MM.1S (cell line): Measurements from ENCODE around the gene DBP.

Experiments used
- DNase-seq: peaks from one replicate; pipeline ENCODE4 v3.0.0-alpha.2; 2015
- H2AFZ ChIP-seq: fragments of 300-600 bp; sonication (generic); 2 replicates; pipeline ENCODE4 v1.6.0; 2016; ENCODE audit warnings: antibody characterized with exemption, low read length
- H3F3A ChIP-seq: fragments of 300-600 bp; sonication (generic); 2 replicates; pipeline ENCODE4 v1.6.1; 2016; ENCODE audit warnings: mild to moderate bottlenecking, antibody characterized with exemption, low read length, moderate library complexity, mixed read lengths; ENCODE audit not compliant: insufficient read depth
- H3K27ac ChIP-seq: fragments of 300-600 bp; sonication (generic); 2 replicates; pipeline ENCODE4 v1.5.1; 2016; ENCODE audit warnings: mild to moderate bottlenecking, low read length
- H3K27me3 ChIP-seq: fragments of 300-600 bp; sonication (generic); replicated peaks from 2 replicates; pipeline ENCODE4 v1.6.0; 2016; ENCODE audit warnings: low read length; ENCODE audit not compliant: insufficient read depth
- H3K36me3 ChIP-seq: fragments of 300-600 bp; sonication (generic); replicated peaks from 2 replicates; pipeline ENCODE4 v1.6.1; 2016; ENCODE audit warnings: mild to moderate bottlenecking, low read length, mixed read lengths; ENCODE audit not compliant: insufficient read depth
- H3K4me1 ChIP-seq: fragments of 300-600 bp; sonication (generic); 2 replicates; pipeline ENCODE4 v1.6.1; 2016; ENCODE audit warnings: low read length, mixed read lengths
- H3K4me2 ChIP-seq: fragments of 300-600 bp; sonication (generic); 2 replicates; pipeline ENCODE4 v1.6.0; 2016; ENCODE audit warnings: low read depth, low read length
- H3K4me3 ChIP-seq: fragments of 300-600 bp; sonication (generic); 2 replicates; pipeline ENCODE4 v1.5.1; 2016; ENCODE audit warnings: low read length, mixed read lengths
- H3K79me2 ChIP-seq: fragments of 300-600 bp; sonication (generic); 2 replicates; pipeline ENCODE4 v1.6.1; 2016; ENCODE audit warnings: mixed run types, low read length, mixed read lengths
- H3K9ac ChIP-seq: fragments of 300-600 bp; sonication (generic); 2 replicates; pipeline ENCODE4 v1.6.1; 2016; ENCODE audit warnings: low read length, mixed read lengths
- H3K9me2 ChIP-seq: fragments of 300-600 bp; sonication (generic); replicated peaks from 2 replicates; pipeline ENCODE4 v1.6.1; 2016; ENCODE audit warnings: mild to moderate bottlenecking, low read length, mixed read lengths; ENCODE audit not compliant: insufficient read depth
- H3K9me3 ChIP-seq: fragments of 300-600 bp; sonication (generic); replicated peaks from 2 replicates; pipeline ENCODE4 v1.6.1; 2016; ENCODE audit warnings: mild to moderate bottlenecking, low read length, mixed read lengths; ENCODE audit not compliant: insufficient read depth
- H4K20me1 ChIP-seq: fragments of 300-600 bp; sonication (generic); 2 replicates; pipeline ENCODE4 v1.6.1; 2016; ENCODE audit warnings: mild to moderate bottlenecking, low read length, moderate library complexity, mixed read lengths; ENCODE audit not compliant: insufficient read depth
- EZH2 ChIP-seq: fragments of 300-600 bp; sonication (generic); optimal IDR thresholded peaks from 2 replicates; pipeline ENCODE3; 2017; ENCODE audit warnings: low read depth, mild to moderate bottlenecking, antibody characterized with exemption, low read length, mixed read lengths
- EZH2phosphoT487 ChIP-seq: fragments of 300-600 bp; sonication (generic); IDR thresholded peaks from 2 replicates; pipeline ENCODE4 v1.6.1; 2018; ENCODE audit warnings: antibody characterized with exemption, low read length
- TF ChIP-seq, protein P1 (sequence below): fragments of 300-600 bp; sonication (generic); IDR thresholded peaks from 2 replicates; pipeline ENCODE4 v1.5.1; 2016; ENCODE audit warnings: antibody characterized with exemption, low read length, mixed read lengths

DBP gene

DNA sequence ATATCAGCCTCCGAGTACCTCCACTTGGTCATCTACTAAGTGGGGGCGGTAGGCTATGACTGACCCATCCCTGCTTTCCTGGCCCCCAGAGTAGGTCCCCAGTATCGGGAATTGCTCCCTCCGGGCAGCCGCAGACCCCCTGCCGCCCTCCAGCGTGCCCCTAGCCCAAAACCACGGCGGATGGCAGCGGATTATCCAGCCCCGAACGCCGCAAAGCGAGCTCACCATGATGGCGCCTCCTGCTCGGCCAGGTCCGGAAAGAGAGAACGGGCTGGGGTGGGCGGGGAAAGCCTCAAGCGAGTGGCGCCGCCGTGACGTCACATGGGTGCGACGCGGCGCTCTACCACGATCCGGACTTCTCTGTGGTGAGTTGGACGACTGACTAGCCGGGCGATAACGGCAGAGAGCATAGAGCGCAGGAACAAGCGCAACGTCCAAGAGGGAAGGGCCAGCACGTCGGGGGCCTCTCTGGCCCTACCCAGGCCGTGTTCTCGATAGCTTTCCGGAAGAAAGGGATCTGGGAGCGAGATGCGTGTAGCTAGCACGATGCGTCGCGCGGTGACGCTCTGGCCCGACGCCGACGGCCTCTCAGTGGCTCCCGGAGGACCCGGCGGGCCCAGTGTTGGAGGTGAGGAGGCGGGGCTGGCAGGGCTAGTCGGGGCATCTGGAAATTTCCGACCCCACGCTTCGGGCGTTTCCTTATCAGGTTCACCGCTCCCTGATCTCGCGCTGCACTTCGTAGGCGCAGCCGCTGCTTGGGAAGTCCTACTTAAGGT is 18.1 kb downstream of the DBP start, which contains the start of the genes RPL18 and SPHK2:
Gene RPL18, minus strand, starts transcription at position 263 of the 776 bp plus-strand sequence. Its CDS starts 35 bp downstream, at position 228.
Gene SPHK2, plus strand, starts transcription at position 591 of the 776 bp plus-strand sequence. CDS start 1,009 bp downstream, outside the sequence.
- peak within 1 kb of the TSS; percentile 93 for H3K4me3 ChIP-seq
- H3K36me3 ChIP-seq, result peaks cover 19% of the 10 kb centered on the region
- H3K79me2 ChIP-seq, result peaks cover 39% of the 10 kb centered on the region
- H3K9me3 ChIP-seq, result no peaks in the 10 kb centered on the region
- H2AFZ ChIP-seq, result peak within 1 kb of the TSS; percentile 83
- H3K27me3 ChIP-seq, result no peaks in the 10 kb centered on the region
- peak within 1 kb of the TSS; percentile 63 for H3K27ac ChIP-seq
- no peaks in the 10 kb centered on the region for H3K9me2 ChIP-seq
- peak within 1 kb of the TSS; percentile 96 for H3K9ac ChIP-seq
- TF ChIP-seq EZH2, result no peak
- TF ChIP-seq, protein P1, sequence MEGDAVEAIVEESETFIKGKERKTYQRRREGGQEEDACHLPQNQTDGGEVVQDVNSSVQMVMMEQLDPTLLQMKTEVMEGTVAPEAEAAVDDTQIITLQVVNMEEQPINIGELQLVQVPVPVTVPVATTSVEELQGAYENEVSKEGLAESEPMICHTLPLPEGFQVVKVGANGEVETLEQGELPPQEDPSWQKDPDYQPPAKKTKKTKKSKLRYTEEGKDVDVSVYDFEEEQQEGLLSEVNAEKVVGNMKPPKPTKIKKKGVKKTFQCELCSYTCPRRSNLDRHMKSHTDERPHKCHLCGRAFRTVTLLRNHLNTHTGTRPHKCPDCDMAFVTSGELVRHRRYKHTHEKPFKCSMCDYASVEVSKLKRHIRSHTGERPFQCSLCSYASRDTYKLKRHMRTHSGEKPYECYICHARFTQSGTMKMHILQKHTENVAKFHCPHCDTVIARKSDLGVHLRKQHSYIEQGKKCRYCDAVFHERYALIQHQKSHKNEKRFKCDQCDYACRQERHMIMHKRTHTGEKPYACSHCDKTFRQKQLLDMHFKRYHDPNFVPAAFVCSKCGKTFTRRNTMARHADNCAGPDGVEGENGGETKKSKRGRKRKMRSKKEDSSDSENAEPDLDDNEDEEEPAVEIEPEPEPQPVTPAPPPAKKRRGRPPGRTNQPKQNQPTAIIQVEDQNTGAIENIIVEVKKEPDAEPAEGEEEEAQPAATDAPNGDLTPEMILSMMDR, result no peak
- TF ChIP-seq EZH2phosphoT487, result no peak
- H3K4me1 ChIP-seq, result peaks cover 20% of the 10 kb centered on the region
- DNase-seq, result peak; percentile 99
- peaks cover 37% of the 10 kb centered on the region for H3F3A ChIP-seq
- peaks cover 28% of the 10 kb centered on the region for H4K20me1 ChIP-seq
- peak within 1 kb of the TSS; percentile 96 for H3K4me2 ChIP-seq

DNA sequence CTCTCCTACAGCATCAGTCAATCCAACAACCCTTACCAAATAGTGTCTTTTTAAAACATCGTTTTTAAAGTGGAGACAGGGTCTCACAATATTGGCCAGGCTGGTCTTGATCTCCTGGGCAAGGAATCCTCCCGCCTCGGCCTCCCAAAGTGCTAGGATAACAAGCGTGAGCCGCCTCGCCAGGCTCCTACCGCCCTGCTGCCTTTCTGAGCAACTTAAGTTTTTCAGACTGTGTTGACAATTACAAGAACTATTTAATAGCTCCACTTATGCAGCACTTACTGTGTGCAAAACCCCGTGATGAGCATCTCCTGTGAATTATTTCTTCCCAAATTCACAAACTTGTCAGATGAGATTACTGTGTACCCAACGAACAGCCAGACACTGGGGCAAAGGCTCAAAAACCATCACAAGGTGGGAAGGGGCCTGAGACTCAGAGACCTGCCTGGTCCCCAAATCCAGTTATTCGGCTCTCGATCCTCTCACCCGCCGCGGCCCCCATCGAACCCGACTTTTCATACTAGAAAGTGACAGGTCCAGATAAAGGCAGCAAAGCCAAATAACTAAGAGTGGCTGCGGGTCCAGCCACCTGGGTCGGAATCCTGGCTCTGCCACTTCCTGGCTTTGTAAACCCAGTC is 18.8 kb downstream of the DBP start:
- TF ChIP-seq EZH2, result no peak
- TF ChIP-seq, protein P1, result no peak
- TF ChIP-seq EZH2phosphoT487, result no peak
- Histone ChIP-seq H3F3A (peaks cover 35% of the 10 kb centered on the region), H3K79me2 (peaks cover 39% of the 10 kb centered on the region), H3K4me2 (peak overlapping the region; percentile 83), H3K4me1 (peaks cover 15% of the 10 kb centered on the region), H2AFZ (no peak overlapping the region), H3K36me3 (peaks cover 19% of the 10 kb centered on the region), H4K20me1 (peaks cover 28% of the 10 kb centered on the region), H3K9me2 (no peaks in the 10 kb centered on the region), H3K4me3 (peak overlapping the region; percentile 93), H3K27ac (peak overlapping the region; percentile 38; the same call in 1 of the 2 replicates), H3K27me3 (no peaks in the 10 kb centered on the region), H3K9ac (peak overlapping the region; percentile 96), H3K9me3 (no peaks in the 10 kb centered on the region)
- peak; percentile 9 for DNase-seq

DNA sequence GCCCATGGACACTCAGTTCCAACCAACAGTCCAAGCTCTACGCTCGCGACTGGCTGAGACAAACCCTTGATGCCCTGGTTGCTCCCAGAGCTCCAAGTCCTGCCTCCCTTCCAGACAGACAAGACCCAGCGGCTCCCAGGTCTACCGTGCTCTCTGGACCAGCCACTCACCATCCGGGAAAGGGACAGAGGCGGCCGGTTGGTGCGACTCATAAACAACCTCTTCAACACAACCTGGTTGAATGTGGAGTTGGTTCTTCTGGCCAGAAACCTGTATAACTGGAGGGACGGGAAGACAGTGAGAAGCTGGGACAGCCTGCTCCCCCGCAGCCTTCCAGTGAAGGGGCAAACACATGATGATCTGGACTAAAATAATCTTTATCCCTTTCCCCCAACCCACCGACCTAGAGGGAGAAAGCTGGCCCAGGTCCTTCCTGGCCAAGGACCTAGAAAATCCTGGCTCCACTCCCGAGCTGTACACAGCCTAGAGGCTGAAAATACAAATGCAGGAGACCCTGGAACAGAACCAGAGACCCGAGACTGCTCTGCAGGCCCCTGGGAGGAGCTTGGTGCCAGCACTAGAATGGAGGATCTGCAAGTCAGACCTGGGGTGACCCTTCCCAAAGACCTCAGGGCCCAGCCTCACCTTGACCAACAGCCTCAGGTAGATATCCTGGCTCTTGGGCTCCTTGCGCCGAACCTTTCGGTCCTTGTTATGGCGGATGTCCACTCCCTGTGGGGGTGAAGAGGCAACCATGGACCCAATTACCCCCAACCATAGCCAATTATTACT is 19.8 kb downstream of the DBP start:
- TF ChIP-seq EZH2phosphoT487 (no peak), EZH2 (no peak)
- TF ChIP-seq, protein P1, result no peak
- DNase-seq, result no peak
- Histone ChIP-seq H4K20me1 (peaks cover 28% of the 10 kb centered on the region), H3K4me2 (peak overlapping the region; percentile 83), H3K9me3 (no peaks in the 10 kb centered on the region), H3K27me3 (no peaks in the 10 kb centered on the region), H2AFZ (no peak overlapping the region), H3F3A (peaks cover 33% of the 10 kb centered on the region), H3K4me1 (peaks cover 13% of the 10 kb centered on the region), H3K36me3 (peaks cover 19% of the 10 kb centered on the region), H3K4me3 (peak overlapping the region; percentile 93), H3K79me2 (peaks cover 39% of the 10 kb centered on the region), H3K9ac (peak overlapping the region; percentile 96), H3K27ac (no peak overlapping the region), H3K9me2 (no peaks in the 10 kb centered on the region)
